Common myeloid progenitor, CD34-positive (primary cell): ENCODE measurements around the gene NEUROD1.

ENCODE experiments used
- CTCF ChIA-PET: fragments of 350-600 bp; sonication (Branson Sonifier 250); formaldehyde crosslinking; loops from one replicate; lab custom pipeline; 2021; ENCODE audit warnings: antibody characterized with exemption; lab: Charles Lee
- POLR2A ChIA-PET: fragments of 350-600 bp; sonication (Branson Sonifier 250); formaldehyde crosslinking; loops from one replicate; lab custom pipeline; 2021; ENCODE audit warnings: antibody characterized with exemption; lab: Charles Lee
- DNase-seq, 3 donors: peaks; one replicate each; pipeline versions ENCODE4 v3.0.0 to v3.0.0-alpha.2; 2013
- H3K27ac ChIP-seq, 2 experiments: 1 replicate in 1 of 2; 2 replicates in 1 of 2; pipeline ENCODE4 v1.7.0; 2013; ENCODE audit warnings: inconsistent platforms in 2 of 2, low read length in 2 of 2, mild to moderate bottlenecking in 2 of 2, low read depth in 1 of 2, moderate library complexity in 1 of 2; ENCODE audit not compliant: severe bottlenecking in 2 of 2, insufficient read depth in 1 of 2, poor library complexity in 1 of 2
- H3K27me3 ChIP-seq, 5 experiments: replicated peaks in 2 of 5; 1 replicate in 3 of 5; 2 replicates in 2 of 5; pipeline versions ENCODE4 v1.6.1 to v1.7.0; 2013; ENCODE audit warnings: low read length in 4 of 5, mild to moderate bottlenecking in 2 of 5, moderate library complexity in 2 of 5, inconsistent platforms in 1 of 5; ENCODE audit not compliant: insufficient read depth in 5 of 5, control insufficient read depth in 4 of 5
- H3K36me3 ChIP-seq, 4 experiments: 1 replicate in 2 of 4; 2 replicates in 2 of 4; pipeline versions ENCODE4 v1.6.1 to v1.7.0; 2013; ENCODE audit warnings: low read length in 3 of 4, control low read depth in 1 of 4, mild to moderate bottlenecking in 1 of 4; ENCODE audit not compliant: control insufficient read depth in 4 of 4, insufficient read depth in 4 of 4
- H3K4me1 ChIP-seq, 4 experiments: 1 replicate in 3 of 4; 2 replicates in 1 of 4; pipeline versions ENCODE4 v1.6.1 to v1.7.1; 2013; ENCODE audit warnings: low read length in 3 of 4, mild to moderate bottlenecking in 3 of 4, control low read depth in 1 of 4, inconsistent platforms in 1 of 4, moderate library complexity in 1 of 4; ENCODE audit not compliant: control insufficient read depth in 4 of 4, insufficient read depth in 4 of 4; ENCODE audit errors: control extremely low read depth in 1 of 4
- H3K4me3 ChIP-seq, 7 experiments: 1 replicate in 4 of 7; 2 replicates in 3 of 7; pipeline versions ENCODE4 v1.5.1 to v1.7.0; 2013; ENCODE audit warnings: mild to moderate bottlenecking in 7 of 7, low read length in 6 of 7, moderate library complexity in 6 of 7, inconsistent platforms in 2 of 7, low read depth in 2 of 7, control low read depth in 1 of 7; ENCODE audit not compliant: insufficient read depth in 4 of 7, control insufficient read depth in 1 of 7; ENCODE audit errors: extremely low read depth in 1 of 7
- H3K9me3 ChIP-seq, 5 experiments: 1 replicate in 4 of 5; 2 replicates in 1 of 5; pipeline versions ENCODE4 v1.6.1 to v1.7.1; 2013; ENCODE audit warnings: low read length in 4 of 5, mild to moderate bottlenecking in 2 of 5, inconsistent platforms in 1 of 5, low read depth in 1 of 5, moderate library complexity in 1 of 5; ENCODE audit not compliant: control insufficient read depth in 4 of 5, insufficient read depth in 2 of 5; ENCODE audit errors: control extremely low read depth in 1 of 5
- WGBS: methylation state at CpG from one replicate; pipeline ENCODE4 v1.1.5; 2013; ENCODE audit not compliant: insufficient coverage; 5-methylcytosine and 5-hydroxymethylcytosine counted together

NEUROD1 gene

GRCh38 chr2:181643151-181643550 is 37.2 kb downstream of the NEUROD1 start:
- ChIA-PET POLR2A (no interaction called here), CTCF (no interaction called here)
- H3K4me1 ChIP-seq, result no peaks in the 10 kb centered on the region
- peaks cover 0 to 3% (median 0%) of the 10 kb centered on the region in 5 experiments for H3K27me3 ChIP-seq
- 100% methylated on average over 1 of the region's 1 CpG for WGBS
- H3K27ac ChIP-seq, result no peak overlapping the region
- H3K36me3 ChIP-seq, result no peaks in the 10 kb centered on the region
- DNase-seq, result no peak
- H3K9me3 ChIP-seq, result no peaks in the 10 kb centered on the region
- no peak overlapping the region for H3K4me3 ChIP-seq

GRCh38 chr2:181642086-181642485 is 38.2 kb downstream of the NEUROD1 start:
- H3K27me3 ChIP-seq, result peaks cover 0 to 3% (median 0%) of the 10 kb centered on the region in 5 experiments
- no peak overlapping the region for H3K27ac ChIP-seq
- ChIA-PET CTCF (no interaction called here), POLR2A (no interaction called here)
- DNase-seq, result no peak
- no peaks in the 10 kb centered on the region for H3K36me3 ChIP-seq
- H3K9me3 ChIP-seq, result no peaks in the 10 kb centered on the region
- H3K4me3 ChIP-seq, result no peak overlapping the region
- no peaks in the 10 kb centered on the region for H3K4me1 ChIP-seq
- 88% methylated on average over 2 of the region's 4 CpGs for WGBS

- H3K4me1 ChIP-seq, result no peaks in the 10 kb centered on the region
- no peak overlapping the region for H3K4me3 ChIP-seq
- H3K27me3 ChIP-seq, result no peaks in the 10 kb centered on the region
- H3K36me3 ChIP-seq, result no peaks in the 10 kb centered on the region
- H3K9me3 ChIP-seq, result no peaks in the 10 kb centered on the region
- DNase-seq, result no peak
- ChIA-PET CTCF (no interaction called here), POLR2A (no interaction called here)
- WGBS, result 0% methylated on average over 1 of the region's 1 CpG
- no peak overlapping the region for H3K27ac ChIP-seq
Measured at GRCh38 chr2:181639686-181640085, 40.6 kb downstream of the NEUROD1 start.

GRCh38 chr2:181632733-181633401 is 47.5 kb downstream of the NEUROD1 start:
- Histone ChIP-seq H3K4me1 (no peaks in the 10 kb centered on the region), H3K27ac (no peak overlapping the region), H3K36me3 (no peaks in the 10 kb centered on the region), H3K9me3 (no peaks in the 10 kb centered on the region), H3K4me3 (no peak overlapping the region), H3K27me3 (no peaks in the 10 kb centered on the region)
- 100% methylated on average over 4 of the region's 4 CpGs for WGBS
- no peak for DNase-seq
- CTCF ChIA-PET, result interaction anchor here (1.4 kb wide), 1 partner anchor 30 kb away, joined by 3 read pairs; no protein-coding TSS in a partner anchor
- POLR2A ChIA-PET, result no interaction called here

- DNase-seq, result no peak
- no peak overlapping the region for H3K27ac ChIP-seq
- ChIA-PET POLR2A (no interaction called here), CTCF (interaction anchor here (1.1 kb wide), 1 partner anchor 9 kb away, joined by 3 read pairs; no protein-coding TSS in a partner anchor)
- H3K36me3 ChIP-seq, result no peaks in the 10 kb centered on the region
- H3K27me3 ChIP-seq, result peaks cover 0 to 3% (median 0%) of the 10 kb centered on the region in 5 experiments
- H3K4me1 ChIP-seq, result no peaks in the 10 kb centered on the region
- H3K9me3 ChIP-seq, result no peaks in the 10 kb centered on the region
- no CpG with 5 or more reads among the region's 3 CpGs for WGBS
- no peak overlapping the region for H3K4me3 ChIP-seq
Measured at GRCh38 chr2:181628590-181629585, 51.4 kb downstream of the NEUROD1 start.

GRCh38 chr2:181627545-181627944 is 52.8 kb downstream of the NEUROD1 start:
- 100% methylated on average over 1 of the region's 3 CpGs for WGBS

GRCh38 chr2:181626671-181627070 is 53.6 kb downstream of the NEUROD1 start:
- no peak for DNase-seq
- Histone ChIP-seq H3K9me3 (no peaks in the 10 kb centered on the region), H3K4me1 (no peaks in the 10 kb centered on the region), H3K4me3 (no peak overlapping the region), H3K27me3 (peaks cover 0 to 3% (median 0%) of the 10 kb centered on the region in 5 experiments), H3K27ac (no peak overlapping the region), H3K36me3 (no peaks in the 10 kb centered on the region)
- ChIA-PET POLR2A (no interaction called here), CTCF (no interaction called here)

More at GRCh38 chr2:181627545-181627944, 52.8 kb downstream of the NEUROD1 start:
- no peak overlapping the region for H3K27ac ChIP-seq
- H3K36me3 ChIP-seq, result no peaks in the 10 kb centered on the region
- peaks cover 0 to 3% (median 0%) of the 10 kb centered on the region in 5 experiments for H3K27me3 ChIP-seq
- CTCF ChIA-PET, result no interaction called here
- H3K4me3 ChIP-seq, result no peak overlapping the region
- H3K9me3 ChIP-seq, result no peaks in the 10 kb centered on the region
- POLR2A ChIA-PET, result no interaction called here
- no peaks in the 10 kb centered on the region for H3K4me1 ChIP-seq
- no peak for DNase-seq
